Measurements from ENCODE around the gene SV2A.

- TF ChIP-seq CTCF (IDR thresholded peaks at IDR 0.05 in 4 of 5, conservative IDR thresholded peaks at IDR 0.05 in 1 of 5) (no peak), POLR2A (IDR thresholded peaks at IDR 0.05) (no peak)
Measured at GRCh38 chr1:149936170-149936991, 18.7 kb upstream of the SV2A start, which contains the start of gene MTMR11.
